Measurements from ENCODE around the gene IGF2BP1.

GRCh38 chr17:48996722-48997102 is 473 bp upstream of the IGF2BP1 start:
- TF ChIP-seq CTCF (IDR thresholded peaks at IDR 0.05; ENCODE audit: low read depth, low read length) (no peak), EZH2phosphoT487 (IDR thresholded peaks at IDR 0.05; ENCODE audit: low read depth) (no peak)
